SK-N-SH treated with all-trans-retinoic acid at 6 μM for 48 hours (cell line): Measurements from ENCODE around the gene LYPD5.
A peak's percentile ranks its signal among the peaks of the same experiment; 100 is the strongest.
"Not testable (repeated sequence)": the region's sequence is repeated elsewhere in the genome, so short reads cannot be mapped to it uniquely, and the experiment has no call there.

Source experiments
- ATAC-seq: fragments of 200-7000 bp; cut with Tn5 transposase; 3 replicates; pipeline ENCODE4 v1.9.1; 2020; ENCODE audit warnings: mild to moderate bottlenecking, moderate library complexity
- BACH2 ChIP-seq: fragments of 250-450 bp; sonication (Bioruptor Pico); IDR thresholded peaks from 2 replicates; pipeline ENCODE4 v1.9.0; 2021; ENCODE audit warnings: mild to moderate bottlenecking, borderline replicate concordance
- CREB5 ChIP-seq: fragments of 250-450 bp; sonication (Bioruptor Pico); IDR thresholded peaks from 2 replicates; pipeline ENCODE4 v1.5.1; 2020; ENCODE audit warnings: low read depth, mild to moderate bottlenecking, moderate library complexity
- CSRNP3 ChIP-seq: fragments of 250-450 bp; sonication (Bioruptor Pico); IDR thresholded peaks from 2 replicates; pipeline ENCODE4 v1.5.1; 2021; ENCODE audit warnings: mild to moderate bottlenecking, moderate library complexity
- ESRRG ChIP-seq: fragments of 250-450 bp; sonication (Bioruptor Pico); IDR thresholded peaks from 2 replicates; pipeline ENCODE4 v1.6.1; 2021; ENCODE audit warnings: mild to moderate bottlenecking
- GLIS3 ChIP-seq: fragments of 250-450 bp; sonication (Bioruptor Pico); IDR thresholded peaks from 2 replicates; pipeline ENCODE4 v1.5.0; 2020; ENCODE audit warnings: mild to moderate bottlenecking, moderate library complexity
- OSR1 ChIP-seq: fragments of 250-450 bp; sonication (Bioruptor Pico); IDR thresholded peaks from 2 replicates; pipeline ENCODE4 v1.8.0; 2022; ENCODE audit warnings: moderate library complexity, mild to moderate bottlenecking, inconsistent platforms
- POU6F1 ChIP-seq: fragments of 250-450 bp; sonication (Bioruptor Pico); IDR thresholded peaks from 2 replicates; pipeline ENCODE4 v1.8.0; 2021; ENCODE audit warnings: low read depth, mild to moderate bottlenecking, moderate library complexity, borderline replicate concordance
- PPARA ChIP-seq: fragments of 250-450 bp; sonication (Bioruptor Pico); IDR thresholded peaks from 2 replicates; pipeline ENCODE4 v1.5.0; 2020; ENCODE audit warnings: mild to moderate bottlenecking, borderline replicate concordance
- SNAI2 ChIP-seq: fragments of 250-450 bp; sonication (Bioruptor Pico); IDR thresholded peaks from 2 replicates; pipeline ENCODE4 v1.5.0; 2020; ENCODE audit warnings: mild to moderate bottlenecking, moderate library complexity
- TOX ChIP-seq: fragments of 250-450 bp; sonication (Bioruptor Pico); IDR thresholded peaks from 2 replicates; pipeline ENCODE4 v1.8.0; 2021; ENCODE audit warnings: mild to moderate bottlenecking, moderate library complexity, borderline replicate concordance
- TSHZ2 ChIP-seq: fragments of 250-450 bp; sonication (Bioruptor Pico); IDR thresholded peaks from 2 replicates; pipeline ENCODE4 v1.5.0; 2020; ENCODE audit warnings: mild to moderate bottlenecking, moderate library complexity
- ZFP30 ChIP-seq: fragments of 450-650 bp; formaldehyde crosslinking; IDR thresholded peaks from 2 replicates; pipeline ENCODE4 v1.5.0; 2022; ENCODE audit warnings: mild to moderate bottlenecking, moderate library complexity
- ZNF565 ChIP-seq: fragments of 450-650 bp; formaldehyde crosslinking; conservative IDR thresholded peaks from 2 replicates; pipeline ENCODE4 v1.5.0; 2020; ENCODE audit warnings: low read depth, mild to moderate bottlenecking, moderate library complexity
- ZNF70 ChIP-seq: fragments of 450-650 bp; formaldehyde crosslinking; IDR thresholded peaks from 2 replicates; pipeline ENCODE4 v1.5.0; 2020; ENCODE audit warnings: mild to moderate bottlenecking, moderate library complexity
- ZNF8 ChIP-seq: fragments of 450-650 bp; formaldehyde crosslinking; IDR thresholded peaks from 2 replicates; pipeline ENCODE4 v1.5.0; 2020; ENCODE audit warnings: mild to moderate bottlenecking, moderate library complexity

LYPD5 gene

GRCh38 chr19:43826787-43827754 is 24.8 kb upstream of the LYPD5 start, which contains the start of gene ZNF283:
Gene ZNF283, plus strand, starts transcription at chr19:43827321. Its CDS starts 6,184 bp downstream, at chr19:43833505.
- ATAC-seq = peak; percentile 99
- TF ChIP-seq SNAI2 (no peak), ZNF8 (CRISPR knock-in tag) (no peak), PPARA (CRISPR knock-in tag) (no peak), BACH2 (CRISPR knock-in tag) (no peak)

GRCh38 chr19:43824572-43824971 is 22.3 kb upstream of the LYPD5 start:
- not testable (repeated sequence) for ATAC-seq

- not testable (repeated sequence) for ATAC-seq
Observed at GRCh38 chr19:43823856-43824255, 21.6 kb upstream of the LYPD5 start.

GRCh38 chr19:43820884-43821215 is 18.6 kb upstream of the LYPD5 start:
- TF ChIP-seq SNAI2 (no peak), POU6F1 (CRISPR knock-in tag) (no peak), TSHZ2 (CRISPR knock-in tag) (no peak), ESRRG (CRISPR knock-in tag) (no peak), PPARA (CRISPR knock-in tag) (no peak), ZNF565 (CRISPR knock-in tag) (no peak), TOX (no peak), ZNF70 (CRISPR knock-in tag) (no peak)
- ATAC-seq = no peak

GRCh38 chr19:43820098-43820883 is 18.0 kb upstream of the LYPD5 start:
- peak; percentile 64; the same call in 2 of the 3 replicates for ATAC-seq
- TF ChIP-seq SNAI2 (no peak), ZFP30 (CRISPR knock-in tag) (no peak), POU6F1 (CRISPR knock-in tag) (no peak), ZNF8 (CRISPR knock-in tag) (no peak), CSRNP3 (CRISPR knock-in tag) (no peak), GLIS3 (CRISPR knock-in tag) (no peak), CREB5 (no peak), TSHZ2 (CRISPR knock-in tag) (no peak), OSR1 (CRISPR knock-in tag) (no peak)
